K562 (cell line): ENCODE data around the gene MAD1L1.

Experiments
- FOS ChIP-seq: IDR thresholded peaks from 3 replicates; pipeline ENCODE4 v1.6.1; 2011; ENCODE audit not compliant: insufficient read length; ENCODE audit errors: extremely low read depth
- TARDBP ChIP-seq: fragments of 450-650 bp; IDR thresholded peaks from 2 replicates; pipeline ENCODE4 v1.6.1; 2016

DNA sequence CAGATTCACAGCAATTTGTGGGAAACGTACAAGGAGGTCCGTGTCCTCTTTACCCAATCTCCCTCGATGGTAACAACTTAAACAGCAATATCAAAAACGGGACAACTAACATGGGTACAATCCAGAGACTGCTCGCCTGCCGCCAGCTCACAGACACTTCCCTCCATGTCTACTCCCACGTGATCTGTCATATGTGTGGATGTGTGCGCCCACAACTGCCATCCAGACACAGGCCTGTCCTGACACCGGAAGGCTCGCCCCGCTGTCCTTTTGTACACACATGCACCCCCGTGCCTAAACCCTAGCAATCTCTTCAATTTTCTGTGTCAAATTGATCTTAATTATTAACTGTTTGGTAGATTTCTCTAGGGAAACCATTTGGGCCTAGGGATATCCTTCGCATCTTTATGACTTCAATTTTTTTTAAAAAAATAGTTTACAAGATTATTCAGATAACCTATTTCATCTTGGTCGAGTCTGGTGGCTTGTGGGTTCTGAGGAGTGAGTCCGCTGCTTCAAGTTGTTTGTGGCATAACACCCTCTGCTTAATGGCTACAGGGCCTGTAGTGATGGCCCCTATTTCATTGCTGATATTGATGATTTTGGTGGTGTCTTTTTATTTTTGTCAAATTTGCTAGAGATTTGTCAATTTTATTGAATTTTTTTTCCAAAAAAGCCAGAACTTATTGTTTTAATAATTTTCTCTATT is 260.6 kb downstream of the MAD1L1 start:
- TF ChIP-seq FOS (no peak), TARDBP (no peak)
